ENCODE results near the gene ICAM1.

GRCh38 chr19:10288662-10289166 is 17.8 kb downstream of the ICAM1 start:
- TF ChIP-seq MYC (IDR thresholded peaks at IDR 0.05; ENCODE audit: borderline replicate concordance, low read length) (no peak), POLR2A (IDR thresholded peaks at IDR 0.05; ENCODE audit: low read length) (no peak), RCOR1 (IDR thresholded peaks at IDR 0.05; ENCODE audit: low read depth, low read length) (no peak), CTCF (IDR thresholded peaks at IDR 0.05) (no peak)
